Activated CD4-positive, alpha-beta memory T cell treated with anti-CD3 and anti-CD28 coated beads for 36 hours (primary cell): ENCODE measurements around the gene ACR. TPM values are rescaled to one million over a fixed set of nuclear protein-coding genes. Genes with fewer than 3 reads are reported as not detected.

Source experiments
- CTCF ChIA-PET: fragments of 350-600 bp; sonication (Branson Sonifier 250); formaldehyde crosslinking; loops from one replicate; lab custom pipeline; 2021; ENCODE audit warnings: antibody characterized with exemption, inconsistent platforms; lab: Charles Lee
- POLR2A ChIA-PET: fragments of 350-600 bp; sonication (Branson Sonifier 250); formaldehyde crosslinking; loops from one replicate; lab custom pipeline; 2021; ENCODE audit warnings: antibody characterized with exemption; lab: Charles Lee
- DNase-seq: peaks from one replicate; pipeline ENCODE4 v3.0.0-alpha.2; 2020
- H3K27ac Mint-ChIP-seq: one replicate; pipeline ENCODE4 v1.8.0; 2021; ENCODE audit warnings: mixed read lengths
- H3K27me3 Mint-ChIP-seq: one replicate; pipeline ENCODE4 v1.8.0; 2021; ENCODE audit warnings: mixed read lengths
- H3K36me3 Mint-ChIP-seq: one replicate; pipeline ENCODE4 v1.8.0; 2021; ENCODE audit warnings: mixed read lengths
- H3K4me1 Mint-ChIP-seq: one replicate; pipeline ENCODE4 v1.8.0; 2021; ENCODE audit warnings: low read depth, mixed read lengths
- H3K4me3 Mint-ChIP-seq: one replicate; pipeline ENCODE4 v1.8.0; 2021; ENCODE audit warnings: mild to moderate bottlenecking, mixed read lengths
- H3K9me3 Mint-ChIP-seq: one replicate; pipeline ENCODE4 v1.8.0; 2021; ENCODE audit warnings: mixed read lengths
- intact Hi-C: fragments of 100-400 bp; cut with micrococcal nuclease; formaldehyde crosslinking; loops from one replicate; pipeline ENCODE4 v1.15.1; 2023
- total RNA-seq, 2 experiments: library from RNA; stranded (reverse); gene quantifications; one replicate each; pipeline ENCODE4 v1.2.3, GENCODE V29; 2021

Gene ACR
- not detected for total RNA-seq

DNA sequence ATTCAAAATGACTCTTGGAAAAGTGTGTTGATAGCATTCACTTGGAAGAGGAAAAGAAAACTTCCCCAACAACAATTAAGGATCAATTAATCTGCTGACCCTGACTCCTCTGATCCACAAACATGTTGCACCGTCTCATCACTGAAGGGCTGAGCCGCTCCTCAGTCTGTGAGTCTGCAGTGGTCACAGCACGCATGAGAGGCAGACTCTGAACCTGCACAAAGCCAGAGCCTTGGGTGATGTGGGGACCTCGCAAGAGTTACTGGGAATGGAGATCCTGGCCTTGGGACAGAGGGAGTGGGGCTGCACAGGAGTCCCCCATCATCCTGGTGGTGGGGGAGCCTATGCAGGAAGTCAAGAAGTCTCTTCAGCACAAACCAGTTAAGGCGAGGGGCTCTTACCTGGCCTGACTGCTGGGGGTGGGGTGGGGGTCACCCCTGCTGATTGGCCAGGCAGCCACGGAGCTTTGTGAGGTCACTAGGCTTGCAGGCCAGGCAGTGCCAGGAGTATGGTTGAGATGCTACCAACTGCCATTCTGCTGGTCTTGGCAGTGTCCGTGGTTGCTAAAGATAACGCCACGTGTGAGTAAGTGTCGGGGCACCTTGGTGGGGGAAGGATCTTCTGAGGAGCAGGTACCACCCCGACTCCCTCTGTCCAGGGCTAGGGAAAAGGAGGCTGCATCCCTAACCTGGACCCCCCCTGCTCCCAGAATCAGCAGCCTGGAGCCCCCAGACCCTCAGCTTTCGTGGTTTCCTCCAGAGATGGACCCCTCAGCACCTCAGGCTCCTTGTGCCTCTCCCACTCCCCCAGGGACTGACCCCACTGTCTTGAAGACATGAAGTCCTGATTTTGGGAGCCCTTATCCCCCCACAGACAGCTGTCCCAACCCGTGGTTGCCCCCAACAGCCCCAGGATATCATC is at the start of gene ACR:
Gene ACR, plus strand, starts transcription at position 477 of the 921 bp plus-strand sequence. Its CDS starts 32 bp downstream, at position 509.
- H3K4me3 Mint-ChIP-seq: no peak within 1 kb of the TSS
- POLR2A ChIA-PET: no interaction called here
- CTCF ChIA-PET: no interaction called here
- intact Hi-C loops: no loop called here
- no peak within 1 kb of the TSS for H3K27ac Mint-ChIP-seq
- H3K4me1 Mint-ChIP-seq: no peaks in the 10 kb centered on the region
- H3K9me3 Mint-ChIP-seq: no peaks in the 10 kb centered on the region
- peak; percentile 4 for DNase-seq
- no peaks in the 10 kb centered on the region for H3K36me3 Mint-ChIP-seq
- H3K27me3 Mint-ChIP-seq: no peaks in the 10 kb centered on the region

- H3K4me1 Mint-ChIP-seq: peaks cover 7% of the 10 kb centered on the region
- no peak for DNase-seq
- no peak overlapping the region for H3K27ac Mint-ChIP-seq
- H3K4me3 Mint-ChIP-seq: no peak overlapping the region
- H3K36me3 Mint-ChIP-seq: no peaks in the 10 kb centered on the region
- ChIA-PET CTCF (no interaction called here), POLR2A (no interaction called here)
- no peaks in the 10 kb centered on the region for H3K9me3 Mint-ChIP-seq
- intact Hi-C loops: no loop called here
- peaks cover 2% of the 10 kb centered on the region for H3K27me3 Mint-ChIP-seq
Measured at GRCh38 chr22:50688448-50688847, 49.6 kb upstream of the ACR start.

DNA sequence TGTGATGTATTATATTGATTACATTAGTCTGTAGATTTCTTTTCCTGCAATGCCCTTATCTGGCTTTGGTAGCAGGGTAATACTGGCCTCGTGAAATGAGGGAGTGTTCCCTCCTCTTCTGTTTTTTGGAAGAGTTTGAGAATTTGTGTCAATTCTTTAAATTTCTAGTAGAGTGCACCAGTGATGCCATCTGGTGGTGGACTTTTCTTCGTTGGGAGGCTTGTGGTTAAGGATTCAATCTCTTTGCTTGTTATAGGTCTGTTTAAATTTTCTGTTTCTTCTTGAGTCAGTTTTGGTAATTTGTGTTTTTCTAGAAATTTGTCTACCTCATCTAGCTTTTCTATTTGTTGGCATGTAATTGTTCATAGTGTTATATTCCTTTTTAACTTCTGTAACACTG is 46.5 kb upstream of the ACR start:
- intact Hi-C loops: loop anchor here (1.0 kb wide), 2 partner anchors 63 to 115 kb away; partner anchors contain the start of gene ARSA
- Mint-ChIP-seq H3K27me3 (peaks cover 2% of the 10 kb centered on the region), H3K9me3 (no peaks in the 10 kb centered on the region), H3K4me3 (no peak overlapping the region), H3K36me3 (no peaks in the 10 kb centered on the region), H3K4me1 (peaks cover 7% of the 10 kb centered on the region), H3K27ac (no peak overlapping the region)
- DNase-seq: peak; percentile 65
- ChIA-PET CTCF (interaction anchor here (0.7 to 1.2 kb wide), 7 partner anchors 41 to 147 kb away, joined by 3 to 4 read pairs (median 3); partner anchors contain the start of genes ARSA, CHKB and SYCE3), POLR2A (no interaction called here)

GRCh38 chr22:50693462-50693861 is 44.5 kb upstream of the ACR start:
- H3K4me1 Mint-ChIP-seq: peaks cover 7% of the 10 kb centered on the region
- ChIA-PET POLR2A (interaction anchor here (0.6 kb wide), 1 partner anchor 153 kb away, joined by 4 read pairs; no protein-coding TSS in a partner anchor), CTCF (no interaction called here)
- no peaks in the 10 kb centered on the region for H3K9me3 Mint-ChIP-seq
- no peaks in the 10 kb centered on the region for H3K27me3 Mint-ChIP-seq
- no peak for DNase-seq
- H3K27ac Mint-ChIP-seq: no peak overlapping the region
- H3K4me3 Mint-ChIP-seq: no peak overlapping the region
- intact Hi-C loops: no loop called here
- no peaks in the 10 kb centered on the region for H3K36me3 Mint-ChIP-seq

DNA sequence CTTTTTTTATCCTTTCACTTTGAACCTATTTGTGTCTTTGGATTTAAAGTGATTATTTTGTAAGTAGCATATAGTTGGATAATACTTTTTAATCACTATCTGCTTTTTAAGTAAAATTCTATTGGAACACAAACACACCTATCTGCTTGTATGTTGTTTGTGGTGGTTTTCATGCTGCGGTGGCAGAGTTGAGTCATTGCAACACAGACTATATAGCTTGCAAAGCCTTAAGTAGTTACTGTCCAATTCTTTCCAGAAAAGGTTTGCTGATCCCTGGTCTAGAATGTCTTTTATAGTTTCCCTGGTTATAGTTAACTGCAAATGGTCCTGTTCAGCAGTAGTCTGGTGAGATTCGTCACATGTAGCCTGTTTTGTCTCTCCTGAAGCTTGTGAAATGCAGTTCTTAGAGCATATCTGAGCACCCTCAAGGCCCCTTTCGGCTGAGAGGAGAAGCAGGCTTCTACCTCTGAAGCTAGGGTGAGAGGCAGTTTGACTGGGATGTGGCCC is 43.9 kb upstream of the ACR start:
- H3K9me3 Mint-ChIP-seq: no peaks in the 10 kb centered on the region
- H3K36me3 Mint-ChIP-seq: no peaks in the 10 kb centered on the region
- POLR2A ChIA-PET: interaction anchor here (0.6 kb wide), 1 partner anchor 153 kb away, joined by 4 read pairs; no protein-coding TSS in a partner anchor
- peaks cover 1% of the 10 kb centered on the region for H3K27me3 Mint-ChIP-seq
- H3K4me1 Mint-ChIP-seq: peaks cover 7% of the 10 kb centered on the region
- no peak overlapping the region for H3K27ac Mint-ChIP-seq
- CTCF ChIA-PET: no interaction called here
- H3K4me3 Mint-ChIP-seq: no peak overlapping the region
- intact Hi-C loops: no loop called here
- DNase-seq: no peak

DNA sequence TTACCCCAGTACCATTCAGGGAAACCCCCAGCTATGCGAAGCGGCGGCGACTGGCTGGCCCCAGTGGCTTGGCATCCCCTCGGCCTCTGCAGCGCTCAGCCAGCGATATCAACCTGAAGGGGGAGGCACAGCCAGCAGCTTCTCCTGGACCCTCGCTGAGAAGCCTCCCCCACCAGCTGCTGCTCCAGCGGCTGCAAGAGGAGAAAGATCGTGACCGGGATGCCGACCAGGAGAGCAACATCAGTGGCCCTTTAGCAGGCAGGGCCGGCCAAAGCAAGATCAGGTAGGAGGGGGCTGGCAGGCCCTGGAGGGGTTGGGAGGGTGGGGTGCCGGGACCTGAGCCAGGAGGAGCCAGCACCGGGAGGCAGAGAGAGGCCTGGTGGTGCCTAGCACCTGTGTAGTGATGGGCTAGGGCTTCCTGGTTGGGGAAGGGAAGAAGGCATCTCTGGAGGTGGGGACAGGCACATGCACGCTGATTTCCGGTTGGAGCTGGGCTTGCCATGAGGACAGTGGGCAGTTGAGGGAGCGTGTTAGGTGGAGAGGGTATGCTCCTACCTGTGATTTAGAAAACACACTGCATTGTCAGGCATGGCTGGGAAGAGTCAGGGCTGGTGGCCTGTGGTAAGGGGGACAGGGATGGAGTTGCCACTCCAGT is 43.1 kb upstream of the ACR start:
- DNase-seq: no peak
- no peak overlapping the region for H3K27ac Mint-ChIP-seq
- CTCF ChIA-PET: no interaction called here
- intact Hi-C loops: no loop called here
- no peak overlapping the region for H3K4me3 Mint-ChIP-seq
- no peaks in the 10 kb centered on the region for H3K9me3 Mint-ChIP-seq
- H3K27me3 Mint-ChIP-seq: peaks cover 1% of the 10 kb centered on the region
- POLR2A ChIA-PET: no interaction called here
- peaks cover 7% of the 10 kb centered on the region for H3K4me1 Mint-ChIP-seq
- H3K36me3 Mint-ChIP-seq: no peaks in the 10 kb centered on the region

- no peak for DNase-seq
- ChIA-PET CTCF (no interaction called here), POLR2A (no interaction called here)
- Mint-ChIP-seq H3K9me3 (no peaks in the 10 kb centered on the region), H3K27me3 (peaks cover 1% of the 10 kb centered on the region), H3K4me1 (peaks cover 7% of the 10 kb centered on the region), H3K27ac (no peak overlapping the region), H3K36me3 (no peaks in the 10 kb centered on the region), H3K4me3 (no peak overlapping the region)
- intact Hi-C loops: no loop called here
Measured at GRCh38 chr22:50695421-50696250, 42.4 kb upstream of the ACR start.

DNA sequence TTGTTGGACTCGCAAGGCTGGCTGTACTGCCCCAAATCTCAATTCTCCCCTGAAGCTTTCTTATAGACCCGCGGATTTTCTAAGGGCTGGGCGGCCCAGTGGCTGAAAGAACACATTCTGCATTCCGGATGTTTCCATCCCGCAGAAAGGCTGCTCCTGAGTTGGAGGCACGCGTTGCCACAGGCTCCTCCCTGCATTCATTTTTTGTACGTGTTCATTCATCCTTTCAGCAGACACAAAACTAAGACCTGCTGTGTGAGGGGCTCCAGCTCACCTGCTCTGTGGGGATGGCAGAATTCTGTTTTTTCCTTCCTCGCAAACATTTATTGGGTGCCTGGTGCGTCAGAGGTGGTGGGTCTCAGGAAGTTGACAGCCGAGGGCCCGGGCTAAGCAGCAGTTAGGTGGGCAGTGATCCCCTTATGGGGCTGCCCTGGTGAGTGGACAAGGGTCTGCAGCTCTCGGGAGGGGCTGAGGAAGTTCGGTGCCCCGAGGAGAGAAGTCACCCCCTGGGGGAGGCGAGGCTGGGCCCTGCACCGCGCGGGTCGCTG is 41.7 kb upstream of the ACR start:
- Mint-ChIP-seq H3K4me1 (peaks cover 7% of the 10 kb centered on the region), H3K36me3 (no peaks in the 10 kb centered on the region), H3K27ac (no peak overlapping the region), H3K9me3 (no peaks in the 10 kb centered on the region), H3K27me3 (peaks cover 1% of the 10 kb centered on the region), H3K4me3 (no peak overlapping the region)
- no peak for DNase-seq
- POLR2A ChIA-PET: no interaction called here
- intact Hi-C loops: no loop called here
- CTCF ChIA-PET: no interaction called here

DNA sequence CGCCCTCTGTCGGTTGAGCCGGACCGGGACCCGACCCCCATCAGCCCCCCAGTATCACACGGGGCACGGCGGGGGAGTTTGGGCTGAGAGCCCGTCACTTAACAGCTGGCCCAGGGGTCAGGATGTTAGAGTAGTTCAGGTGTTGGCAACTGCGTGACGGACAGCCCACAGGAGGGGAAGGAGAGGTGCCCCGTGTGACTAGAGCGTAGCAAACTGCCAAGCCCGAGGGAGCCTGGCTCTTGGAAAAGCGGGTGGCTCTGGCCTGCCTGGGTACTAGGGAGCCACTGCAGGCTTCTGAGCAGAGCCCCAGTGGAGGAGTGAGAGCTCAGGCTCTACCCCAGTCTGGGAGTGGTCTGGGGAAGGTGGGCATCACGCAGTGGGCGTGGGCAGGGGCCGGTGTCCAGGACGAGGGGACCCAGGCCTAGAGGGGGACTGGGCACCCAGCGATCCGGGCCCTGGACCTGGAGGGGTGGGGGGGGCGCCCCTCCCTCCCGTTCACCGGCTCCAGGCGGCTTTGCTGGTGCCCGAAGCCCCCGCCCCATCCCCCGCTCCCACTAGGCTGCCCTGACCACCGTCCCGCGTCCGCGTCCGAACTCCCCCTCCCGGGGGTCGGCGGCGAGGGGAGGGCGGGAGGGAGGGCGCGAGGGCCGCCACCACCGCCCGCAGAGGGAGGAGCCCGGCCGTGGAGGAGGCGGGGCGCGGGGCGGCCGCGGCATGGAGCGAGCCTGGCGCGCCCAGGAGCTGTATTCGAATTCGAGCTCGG is 41.0 kb upstream of the ACR start:
- H3K36me3 Mint-ChIP-seq: no peaks in the 10 kb centered on the region
- peaks cover 4% of the 10 kb centered on the region for H3K4me1 Mint-ChIP-seq
- no peaks in the 10 kb centered on the region for H3K9me3 Mint-ChIP-seq
- no peak overlapping the region for H3K4me3 Mint-ChIP-seq
- ChIA-PET CTCF (no interaction called here), POLR2A (no interaction called here)
- no peak for DNase-seq
- intact Hi-C loops: no loop called here
- H3K27me3 Mint-ChIP-seq: peaks cover 1% of the 10 kb centered on the region
- H3K27ac Mint-ChIP-seq: no peak overlapping the region

GRCh38 chr22:50697667-50698506 is 40.1 kb upstream of the ACR start:
- DNase-seq: no peak

More at GRCh38 chr22:50697667-50698506, 40.1 kb upstream of the ACR start:
- no peaks in the 10 kb centered on the region for H3K9me3 Mint-ChIP-seq
- peaks cover 12% of the 10 kb centered on the region for H3K4me1 Mint-ChIP-seq
- no peak overlapping the region for H3K4me3 Mint-ChIP-seq
- peaks cover 1% of the 10 kb centered on the region for H3K27me3 Mint-ChIP-seq
- H3K36me3 Mint-ChIP-seq: no peaks in the 10 kb centered on the region
- intact Hi-C loops: no loop called here
- ChIA-PET POLR2A (no interaction called here), CTCF (no interaction called here)
- H3K27ac Mint-ChIP-seq: no peak overlapping the region
